ENCODE measurements around the gene TMEM219.

The TMEM219 gene

GRCh38 chr16:29990034-29990433 lies 28.2 kb downstream of the TMEM219 start:
- TF ChIP-seq, protein P1, sequence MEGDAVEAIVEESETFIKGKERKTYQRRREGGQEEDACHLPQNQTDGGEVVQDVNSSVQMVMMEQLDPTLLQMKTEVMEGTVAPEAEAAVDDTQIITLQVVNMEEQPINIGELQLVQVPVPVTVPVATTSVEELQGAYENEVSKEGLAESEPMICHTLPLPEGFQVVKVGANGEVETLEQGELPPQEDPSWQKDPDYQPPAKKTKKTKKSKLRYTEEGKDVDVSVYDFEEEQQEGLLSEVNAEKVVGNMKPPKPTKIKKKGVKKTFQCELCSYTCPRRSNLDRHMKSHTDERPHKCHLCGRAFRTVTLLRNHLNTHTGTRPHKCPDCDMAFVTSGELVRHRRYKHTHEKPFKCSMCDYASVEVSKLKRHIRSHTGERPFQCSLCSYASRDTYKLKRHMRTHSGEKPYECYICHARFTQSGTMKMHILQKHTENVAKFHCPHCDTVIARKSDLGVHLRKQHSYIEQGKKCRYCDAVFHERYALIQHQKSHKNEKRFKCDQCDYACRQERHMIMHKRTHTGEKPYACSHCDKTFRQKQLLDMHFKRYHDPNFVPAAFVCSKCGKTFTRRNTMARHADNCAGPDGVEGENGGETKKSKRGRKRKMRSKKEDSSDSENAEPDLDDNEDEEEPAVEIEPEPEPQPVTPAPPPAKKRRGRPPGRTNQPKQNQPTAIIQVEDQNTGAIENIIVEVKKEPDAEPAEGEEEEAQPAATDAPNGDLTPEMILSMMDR (IDR thresholded peaks at IDR 0.05; ENCODE audit: insufficient read depth, low read length, missing control alignments), result no peak
- ChIA-PET POLR2A (interaction anchor here (0.5 to 1.3 kb wide), 2 partner anchors 73 to 165 kb away, joined by 3 read pairs; no protein-coding TSS in a partner anchor), CTCF (interaction anchor here (1.0 kb wide), 1 partner anchor 16 kb away, joined by 3 read pairs; no protein-coding TSS in a partner anchor)
- no peak overlapping the region for H3K4me3 ChIP-seq (ENCODE audit: low read depth, low read length)
- DNase-seq (ENCODE audit: low read depth, low spot score), result no peak

DNA sequence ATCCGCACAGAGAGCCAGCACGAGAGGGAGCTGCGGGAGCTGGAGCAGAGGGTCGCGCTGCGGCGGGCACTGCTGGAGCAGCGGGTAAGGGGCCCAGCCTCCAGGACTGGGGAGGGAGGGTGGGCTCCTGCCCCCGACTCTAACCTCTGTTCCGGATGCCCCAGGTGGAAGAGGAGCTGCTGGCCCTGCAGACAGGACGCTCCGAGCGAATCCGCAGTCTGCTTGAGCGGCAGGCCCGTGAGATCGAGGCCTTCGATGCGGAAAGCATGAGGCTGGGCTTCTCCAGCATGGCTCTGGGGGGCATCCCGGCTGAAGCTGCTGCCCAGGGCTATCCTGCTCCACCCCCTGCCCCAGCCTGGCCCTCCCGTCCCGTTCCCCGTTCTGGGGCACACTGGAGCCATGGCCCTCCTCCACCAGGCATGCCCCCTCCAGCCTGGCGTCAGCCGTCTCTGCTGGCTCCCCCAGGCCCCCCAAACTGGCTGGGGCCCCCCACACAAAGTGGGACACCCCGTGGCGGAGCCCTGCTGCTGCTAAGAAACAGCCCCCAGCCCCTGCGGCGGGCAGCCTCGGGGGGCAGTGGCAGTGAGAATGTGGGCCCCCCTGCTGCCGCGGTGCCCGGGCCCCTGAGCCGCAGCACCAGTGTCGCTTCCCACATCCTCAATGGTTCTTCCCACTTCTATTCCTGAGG lies 29.1 kb downstream of the TMEM219 start:
- ChIA-PET CTCF (interaction anchor here (1.5 kb wide), 1 partner anchor 14 kb away, joined by 3 read pairs; no protein-coding TSS in a partner anchor), POLR2A (interaction anchor here (1.0 to 1.3 kb wide), 2 partner anchors 18 to 74 kb away, joined by 3 read pairs; no protein-coding TSS in a partner anchor)
- TF ChIP-seq, protein P1 (IDR thresholded peaks at IDR 0.05; ENCODE audit: insufficient read depth, low read length, missing control alignments), result no peak
- DNase-seq (ENCODE audit: low read depth, low spot score), result no peak
- no peak overlapping the region for H3K4me3 ChIP-seq (ENCODE audit: low read depth, low read length)

- TF ChIP-seq, protein P1 (IDR thresholded peaks at IDR 0.05; ENCODE audit: insufficient read depth, low read length, missing control alignments), result no peak
- no peak overlapping the region for H3K4me3 ChIP-seq (ENCODE audit: low read depth, low read length)
- POLR2A ChIA-PET, result interaction anchor here (1.0 to 1.3 kb wide), 2 partner anchors 18 to 74 kb away, joined by 3 read pairs; no protein-coding TSS in a partner anchor
- CTCF ChIA-PET, result interaction anchor here (1.5 kb wide), 1 partner anchor 14 kb away, joined by 3 read pairs; no protein-coding TSS in a partner anchor
- DNase-seq (ENCODE audit: low read depth, low spot score), result no peak
These were observed 29.7 kb downstream of the TMEM219 start for GRCh38 chr16:29991571-29991904.

GRCh38 chr16:29992344-29992967 lies 30.6 kb downstream of the TMEM219 start:
- POLR2A ChIA-PET, result no interaction called here
- CTCF ChIA-PET, result interaction anchor here (1.2 to 1.7 kb wide), 2 partner anchors 30 to 39 kb away, joined by 3 to 5 read pairs; partner anchors contain the start of gene TLCD3B

GRCh38 chr16:29993191-29993902 lies 31.5 kb downstream of the TMEM219 start:
- no peak for DNase-seq (ENCODE audit: low read depth, low spot score)

More at GRCh38 chr16:29992344-29992967, 30.6 kb downstream of the TMEM219 start:
- TF ChIP-seq, protein P1 (IDR thresholded peaks at IDR 0.05; ENCODE audit: insufficient read depth, low read length, missing control alignments), result no peak
- H3K4me3 ChIP-seq (ENCODE audit: low read depth, low read length), result no peak overlapping the region
- no peak for DNase-seq (ENCODE audit: low read depth, low spot score)

More at GRCh38 chr16:29993191-29993902, 31.5 kb downstream of the TMEM219 start:
- ChIA-PET CTCF (interaction anchor here (0.6 to 1.7 kb wide), 3 partner anchors 31 to 181 kb away, joined by 3 to 5 read pairs (median 3); partner anchors contain the start of genes PRRT2 and TLCD3B), POLR2A (interaction anchor here (1.0 to 2.9 kb wide), 3 partner anchors 8 to 20 kb away, joined by 3 to 18 read pairs (median 3); partner anchors contain the start of gene TAOK2)
- TF ChIP-seq, protein P1 (IDR thresholded peaks at IDR 0.05; ENCODE audit: insufficient read depth, low read length, missing control alignments), result no peak
- H3K4me3 ChIP-seq (ENCODE audit: low read depth, low read length), result no peak overlapping the region
